Activated T-cell treated with anti-CD3 and anti-CD28 coated beads for 48 hours (primary cell): ENCODE results near the gene CD101.

Experiments used
- DNase-seq: peaks from one replicate; pipeline ENCODE4 v3.0.0-alpha.2; 2020; ENCODE audit warnings: low read depth

CD101 gene

DNA sequence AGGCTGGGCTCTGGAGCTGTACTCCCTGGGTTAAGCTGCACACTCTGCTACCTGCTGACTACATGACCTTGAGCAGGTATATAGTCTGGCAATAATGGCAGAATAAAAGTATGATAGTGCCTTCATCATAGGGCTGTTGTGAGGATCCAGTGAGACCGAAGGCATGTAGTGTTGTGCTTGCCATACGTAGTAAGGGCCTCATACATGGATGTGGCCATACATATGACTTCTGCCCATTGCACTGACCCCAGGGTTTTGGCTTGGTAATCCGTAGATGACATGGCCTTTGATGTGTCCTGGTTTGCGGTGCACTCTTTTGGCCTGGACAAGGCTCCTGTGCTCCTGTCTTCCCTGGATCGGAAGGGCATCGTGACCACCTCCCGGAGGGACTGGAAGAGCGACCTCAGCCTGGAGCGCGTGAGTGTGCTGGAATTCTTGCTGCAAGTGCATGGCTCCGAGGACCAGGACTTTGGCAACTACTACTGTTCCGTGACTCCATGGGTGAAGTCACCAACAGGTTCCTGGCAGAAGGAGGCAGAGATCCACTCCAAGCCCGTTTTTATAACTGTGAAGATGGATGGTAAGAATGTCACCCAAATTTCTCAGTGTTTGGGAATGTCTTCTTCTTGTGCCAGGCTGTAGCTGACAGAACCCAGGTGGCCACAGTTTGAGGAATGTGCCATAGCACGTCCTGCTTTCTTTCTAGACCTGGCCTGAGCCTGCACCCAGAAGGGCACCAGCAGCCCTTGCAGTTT lies 17.0 kb upstream of the CD101 start:
- no peak for DNase-seq

DNA sequence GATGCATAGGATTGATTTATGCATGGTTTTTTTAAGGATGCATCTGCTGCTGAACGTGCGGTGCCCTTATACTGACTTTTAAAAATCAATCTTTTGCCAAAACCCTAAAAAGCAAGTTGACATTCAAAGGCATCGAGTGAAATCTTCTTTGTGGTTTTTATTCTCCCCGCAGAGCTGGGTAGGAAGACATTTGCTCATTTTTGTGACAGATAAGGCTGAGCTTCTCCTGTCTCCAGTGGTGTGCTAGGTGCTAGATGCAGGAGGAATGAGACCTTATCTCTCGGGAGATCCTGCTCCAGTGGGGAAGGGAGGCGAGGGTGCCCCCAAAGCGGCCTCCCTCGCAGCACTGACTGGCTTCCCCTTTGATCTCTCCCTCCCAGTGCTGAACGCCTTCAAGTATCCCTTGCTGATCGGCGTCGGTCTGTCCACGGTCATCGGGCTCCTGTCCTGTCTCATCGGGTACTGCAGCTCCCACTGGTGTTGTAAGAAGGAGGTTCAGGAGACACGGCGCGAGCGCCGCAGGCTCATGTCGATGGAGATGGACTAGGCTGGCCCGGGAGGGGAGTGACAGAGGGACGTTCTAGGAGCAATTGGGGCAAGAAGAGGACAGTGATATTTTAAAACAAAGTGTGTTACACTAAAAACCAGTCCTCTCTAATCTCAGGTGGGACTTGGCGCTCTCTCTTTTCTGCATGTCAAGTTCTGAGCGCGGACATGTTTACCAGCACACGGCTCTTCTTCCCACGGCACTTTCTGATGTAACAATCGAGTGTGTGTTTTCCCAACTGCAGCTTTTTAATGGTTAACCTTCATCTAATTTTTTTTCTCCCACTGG lies 14.9 kb upstream of the CD101 start:
- DNase-seq = peak; percentile 12

DNA sequence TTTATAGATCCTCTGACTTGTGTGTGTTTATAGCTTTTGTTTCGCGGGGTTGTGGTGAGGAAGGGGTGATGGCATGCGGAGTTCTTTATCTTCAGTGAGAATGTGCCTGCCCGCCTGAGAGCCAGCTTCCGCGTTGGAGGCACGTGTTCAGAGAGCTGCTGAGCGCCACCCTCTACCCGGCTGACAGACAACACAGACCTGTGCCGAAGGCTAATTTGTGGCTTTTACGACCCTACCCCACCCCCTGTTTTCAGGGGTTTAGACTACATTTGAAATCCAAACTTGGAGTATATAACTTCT lies 14.4 kb upstream of the CD101 start:
- DNase-seq = peak; percentile 43

DNA sequence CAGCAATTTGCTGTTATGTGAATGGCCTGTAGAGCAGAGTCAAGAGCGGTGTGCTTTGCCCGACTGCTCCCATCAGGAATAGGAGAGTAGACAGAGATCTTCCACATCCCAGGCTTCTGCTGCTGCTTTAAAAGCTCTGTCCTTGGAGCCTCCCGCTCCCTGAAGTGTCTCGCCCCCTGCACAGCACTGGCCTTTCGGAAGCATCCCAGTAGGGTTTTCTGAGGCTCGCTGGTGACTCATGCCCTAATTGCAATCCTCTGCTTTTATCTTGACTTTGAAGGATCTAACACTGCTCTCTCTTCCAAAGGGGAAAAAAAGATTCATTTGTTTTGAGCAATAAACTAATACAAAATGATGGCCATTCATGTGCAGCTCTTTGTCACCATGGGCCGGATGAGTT lies 13.3 kb upstream of the CD101 start:
- DNase-seq = no peak

DNA sequence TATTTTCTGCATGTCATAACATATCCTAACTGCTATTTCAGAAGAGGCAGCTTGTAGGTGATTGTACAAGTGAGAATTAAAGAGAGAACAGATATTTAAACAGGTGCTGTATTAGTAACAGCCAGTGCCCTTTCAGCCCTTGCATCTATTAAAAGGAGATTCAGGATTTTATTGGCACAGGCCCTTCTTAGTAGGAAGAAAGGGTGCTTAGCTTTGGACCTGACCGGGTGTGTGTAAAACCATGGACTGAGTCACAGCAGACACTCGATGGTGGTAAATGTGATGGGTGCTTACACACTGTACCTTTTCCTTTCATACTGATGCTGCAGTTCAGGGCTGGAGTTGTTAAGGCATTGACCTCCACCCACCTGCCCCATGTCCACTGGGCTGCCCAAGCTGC lies 12.7 kb upstream of the CD101 start:
- no peak for DNase-seq

DNA sequence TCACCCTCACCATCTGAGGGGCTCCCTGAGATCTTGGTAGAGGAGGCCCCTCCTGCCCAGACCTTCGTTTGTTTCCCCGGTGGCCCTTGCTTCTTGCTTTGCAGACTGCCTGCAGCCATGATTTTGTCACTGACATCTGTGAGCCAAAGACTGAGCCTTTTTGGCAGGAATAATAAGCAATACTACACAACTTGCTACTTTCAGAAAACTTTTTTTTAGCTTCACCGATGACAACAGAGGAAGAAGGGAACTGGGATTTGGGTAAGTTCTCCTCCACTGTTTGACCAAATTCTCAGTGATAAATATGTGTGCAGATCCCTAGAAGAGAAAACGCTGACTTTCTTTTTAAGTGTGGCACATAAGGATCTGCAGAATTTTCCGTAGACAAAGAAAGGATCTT lies 11.7 kb upstream of the CD101 start:
- DNase-seq = no peak

DNA sequence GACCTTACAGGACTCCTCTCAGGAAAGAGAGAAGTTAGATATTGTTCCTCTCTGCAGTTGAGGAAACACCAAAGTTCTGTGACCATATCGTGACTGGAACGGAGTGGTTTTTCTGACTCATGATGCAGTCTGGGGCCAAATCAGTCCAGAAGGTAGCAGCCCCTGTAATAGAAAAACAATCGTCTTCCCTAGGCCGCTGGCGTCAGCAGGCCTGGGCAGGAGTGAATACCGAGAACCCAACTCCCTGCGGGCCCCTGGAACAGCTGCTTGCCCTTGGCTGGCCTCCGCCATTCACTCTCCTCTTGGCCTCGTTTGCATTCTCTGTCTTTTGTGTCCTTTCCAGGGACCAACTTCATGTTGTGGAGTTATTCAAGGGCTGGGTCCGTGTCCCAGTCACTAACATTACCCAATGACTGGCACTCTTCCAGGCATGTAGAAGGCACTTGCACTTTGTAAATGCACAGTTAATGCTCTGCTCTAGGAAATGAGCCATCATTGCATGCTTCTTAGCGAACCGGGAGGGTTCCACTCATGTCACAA lies 10.9 kb upstream of the CD101 start:
- DNase-seq = no peak

DNA sequence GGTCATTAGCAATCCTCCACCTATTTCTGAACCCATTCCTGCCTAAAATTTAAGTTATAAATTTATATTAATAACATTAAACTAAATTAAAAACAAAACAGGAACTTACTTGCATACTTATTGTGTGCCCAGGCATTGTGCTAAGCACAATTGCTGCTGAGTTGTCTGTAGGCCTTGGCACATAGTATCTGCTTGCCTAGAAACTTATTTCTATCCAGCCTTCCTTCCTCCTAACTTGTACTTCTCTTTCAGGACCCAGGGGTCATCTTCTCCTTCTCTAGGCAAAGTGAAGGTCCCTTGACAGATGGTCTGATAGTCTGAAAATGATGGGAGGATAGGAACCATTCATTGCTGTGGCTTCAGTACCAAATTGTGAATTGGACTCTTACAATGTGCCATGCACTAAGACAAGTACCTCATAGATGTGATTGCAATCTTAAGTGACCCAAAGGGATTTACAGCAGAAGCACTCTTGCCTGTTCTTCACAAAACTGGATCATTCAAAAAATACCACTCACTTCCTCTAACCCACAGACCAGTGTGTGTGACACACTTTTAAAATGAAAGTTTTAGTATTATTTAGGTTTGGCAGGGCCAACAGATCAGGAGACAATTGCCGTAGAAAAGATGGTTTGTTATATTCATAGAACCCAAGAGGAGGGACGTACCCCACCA lies 10.3 kb upstream of the CD101 start:
- DNase-seq = no peak

DNA sequence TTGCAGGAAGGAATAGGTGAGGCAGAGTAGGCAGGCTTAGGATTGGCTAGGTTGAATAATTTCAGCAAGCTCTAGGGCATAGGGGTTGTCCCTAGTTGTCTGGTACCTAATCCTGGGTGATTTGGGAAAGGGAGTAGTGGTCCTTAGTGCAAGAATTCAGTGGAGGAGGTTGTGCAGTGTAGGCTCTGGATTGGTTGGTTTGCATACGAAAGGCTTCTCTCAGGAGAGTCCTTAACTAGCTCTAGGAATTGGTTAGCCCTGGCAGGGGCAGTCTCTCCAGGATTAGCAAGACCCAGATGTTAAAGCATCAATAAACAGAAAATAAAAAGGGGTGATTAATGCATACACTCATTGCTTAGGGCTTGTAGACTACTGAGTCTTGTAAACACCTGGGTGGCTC lies 9.6 kb upstream of the CD101 start:
- no peak for DNase-seq

DNA sequence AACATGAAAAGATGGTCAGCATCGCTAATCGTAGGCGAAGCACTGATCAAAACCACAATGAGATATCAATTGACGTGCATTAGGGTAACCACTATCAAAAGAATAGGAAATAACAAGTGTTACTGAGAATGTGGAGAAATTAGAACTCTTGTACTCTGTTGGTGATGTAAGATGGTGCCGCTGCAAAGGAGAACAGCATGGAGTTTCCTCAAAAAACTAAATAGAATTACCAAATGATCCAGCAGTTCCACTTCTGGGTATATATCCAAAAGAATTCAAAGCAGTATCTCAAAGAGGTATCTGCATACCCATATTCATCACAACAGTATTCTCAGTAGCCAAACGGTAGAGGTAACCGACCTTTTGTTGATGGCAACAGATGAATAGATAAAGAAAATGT lies 8.3 kb upstream of the CD101 start:
- DNase-seq = no peak

DNA sequence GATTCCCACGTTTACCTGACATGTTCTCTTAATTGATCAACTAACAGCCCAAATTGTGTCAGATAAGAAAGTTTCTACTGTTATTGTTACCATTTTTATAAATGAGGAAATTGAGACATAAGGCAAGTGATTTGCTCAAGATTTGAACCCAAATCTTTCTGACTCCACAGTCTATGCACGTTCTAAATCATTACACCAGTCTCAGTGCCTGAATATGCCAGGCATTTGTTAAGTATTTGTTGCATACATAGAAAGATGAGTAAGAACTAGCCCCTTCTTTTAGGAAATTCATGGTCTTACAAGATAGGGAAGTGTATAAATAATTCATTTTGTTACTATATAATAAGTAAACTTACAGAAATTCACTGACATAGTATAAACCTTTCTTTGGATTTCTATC lies 7.1 kb upstream of the CD101 start:
- no peak for DNase-seq

DNA sequence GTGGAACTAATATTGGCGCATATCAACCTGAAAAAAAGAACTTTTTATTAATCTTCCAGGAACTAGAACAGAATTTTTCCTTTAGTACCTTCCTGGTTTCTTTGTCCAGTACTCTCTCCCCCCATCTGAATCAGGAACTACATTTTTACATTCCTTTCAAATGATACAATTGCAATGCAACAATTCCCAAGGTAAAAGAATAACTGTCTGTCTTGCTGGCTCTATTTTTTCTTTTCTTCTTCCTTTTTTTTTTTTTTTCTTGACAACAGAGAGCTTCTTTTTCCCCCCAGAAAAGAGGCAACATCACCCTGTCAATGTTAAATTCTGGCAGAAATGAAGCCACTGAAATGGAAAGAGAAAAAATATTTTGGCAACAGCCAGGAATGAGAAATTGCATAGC lies 4.5 kb upstream of the CD101 start:
- DNase-seq = no peak

DNA sequence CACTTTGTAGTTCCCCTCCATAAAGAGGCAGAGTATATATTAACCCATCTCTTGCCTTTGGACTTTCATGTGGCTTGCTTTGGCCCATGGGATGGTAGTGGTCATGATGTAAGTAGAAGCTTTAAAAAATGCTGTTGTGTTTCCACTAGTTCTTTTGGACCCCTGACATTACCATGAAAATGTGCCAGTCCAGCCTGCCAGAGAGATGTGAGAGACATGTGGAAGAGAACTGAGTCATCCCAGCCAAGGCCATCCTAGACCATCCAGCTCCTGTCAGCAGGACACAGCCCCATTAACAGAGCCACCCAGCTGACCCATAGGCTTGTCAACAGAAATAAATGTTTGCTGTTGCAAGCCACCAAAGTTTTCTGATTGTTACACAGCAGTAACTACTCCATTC lies 3.9 kb upstream of the CD101 start:
- DNase-seq = no peak

DNA sequence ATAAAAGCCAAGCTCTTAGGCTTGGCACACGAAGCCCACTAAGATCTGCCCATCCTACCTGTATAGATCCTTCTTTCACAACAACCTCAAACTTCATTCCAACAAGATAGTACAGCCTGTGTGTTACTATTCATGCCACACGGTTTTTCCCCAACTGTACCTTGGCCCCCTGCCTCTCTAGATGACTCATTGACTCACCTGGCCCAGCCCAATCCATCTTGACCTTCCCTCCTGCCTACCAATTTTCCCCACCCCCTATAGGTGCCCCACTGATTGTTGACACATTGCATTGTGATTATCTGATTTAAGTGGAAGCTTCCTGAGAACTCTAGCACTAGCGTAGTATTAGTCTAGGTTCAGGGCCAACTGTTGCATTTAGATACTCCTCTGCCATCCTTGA lies 2.0 kb upstream of the CD101 start:
- DNase-seq = no peak

DNA sequence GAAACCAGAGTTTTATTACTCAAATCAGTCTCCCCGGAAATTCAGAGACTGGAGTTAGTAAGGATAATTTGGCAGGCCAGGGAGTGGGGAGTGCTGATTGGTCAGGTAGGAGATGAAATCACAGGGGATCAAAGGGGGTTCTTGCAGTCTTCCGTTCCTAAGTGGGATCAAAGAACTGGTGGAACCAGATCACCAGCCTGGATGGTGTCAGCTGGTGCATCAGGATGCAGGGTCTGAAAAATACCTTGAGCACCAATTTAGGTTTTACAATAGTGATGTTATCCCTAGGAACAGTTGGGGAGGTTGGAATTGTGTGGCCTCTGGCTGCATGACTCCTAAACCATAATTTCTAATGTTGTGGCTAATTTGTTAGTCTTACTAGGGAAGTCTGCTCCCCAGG lies 1.4 kb upstream of the CD101 start:
- DNase-seq = no peak

DNA sequence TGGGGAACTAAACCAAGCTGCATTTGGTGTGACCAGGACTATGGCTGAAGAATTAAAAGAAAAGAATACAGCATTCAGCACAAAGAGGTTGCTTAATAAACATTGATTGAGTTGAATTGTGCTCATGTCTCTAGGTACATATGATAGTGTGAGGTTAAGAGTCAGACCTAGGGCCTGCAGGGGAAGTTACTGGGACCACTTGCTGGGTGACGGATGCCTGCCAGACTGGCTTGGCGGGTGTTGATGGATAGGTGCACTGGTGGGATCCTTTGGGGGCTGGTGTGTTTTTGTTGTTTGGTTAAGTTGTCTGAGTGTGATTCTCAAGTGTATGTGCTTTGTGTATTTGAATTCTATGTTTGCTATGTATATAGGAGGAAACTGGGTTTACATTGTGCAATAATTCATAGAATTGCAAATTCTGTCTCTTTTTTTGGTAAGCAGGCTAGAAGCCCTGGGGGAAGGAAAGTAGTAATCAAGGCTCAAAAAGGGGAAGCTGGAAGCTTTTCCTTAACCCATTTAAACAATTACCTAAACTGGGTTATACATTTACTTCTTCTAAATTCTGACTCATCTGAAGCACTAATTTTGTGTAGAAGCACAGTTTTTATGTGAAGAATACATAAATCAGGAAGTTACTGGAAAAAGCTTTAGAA lies 1.8 kb downstream of the CD101 start:
- DNase-seq = no peak

DNA sequence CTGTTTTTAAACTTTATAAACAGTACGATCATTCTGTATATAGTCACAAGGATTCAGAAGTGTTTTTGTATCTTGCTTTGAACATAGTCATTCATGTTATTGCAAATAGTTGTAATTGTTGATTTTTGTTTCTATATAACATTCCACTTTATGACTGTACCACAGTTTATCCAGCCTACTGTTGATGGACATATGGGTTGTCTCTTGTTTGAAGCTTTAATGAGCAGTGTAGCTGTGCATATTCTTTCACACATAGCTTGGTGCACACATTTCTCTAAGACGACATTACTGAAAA lies 6.1 kb downstream of the CD101 start:
- no peak for DNase-seq

DNA sequence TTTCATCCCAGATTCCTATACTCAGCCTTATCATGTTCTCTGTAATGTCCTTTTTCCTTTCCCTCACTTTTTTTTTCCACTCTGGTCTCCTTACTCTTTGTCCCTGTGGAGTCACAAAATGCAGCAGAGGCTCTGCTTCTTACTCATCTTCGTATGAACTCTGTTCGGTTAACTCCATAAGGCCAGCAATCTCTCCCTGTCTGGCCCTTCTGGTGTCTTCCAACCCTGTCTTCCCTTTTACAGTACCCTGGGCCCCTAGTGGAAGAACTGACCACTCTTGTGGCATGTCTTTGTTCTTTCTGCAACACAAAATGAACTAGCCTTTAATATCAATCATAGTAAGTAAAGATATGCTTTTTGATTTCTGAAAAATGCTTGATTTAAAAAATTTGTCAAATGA lies 7.1 kb downstream of the CD101 start:
- no peak for DNase-seq

DNA sequence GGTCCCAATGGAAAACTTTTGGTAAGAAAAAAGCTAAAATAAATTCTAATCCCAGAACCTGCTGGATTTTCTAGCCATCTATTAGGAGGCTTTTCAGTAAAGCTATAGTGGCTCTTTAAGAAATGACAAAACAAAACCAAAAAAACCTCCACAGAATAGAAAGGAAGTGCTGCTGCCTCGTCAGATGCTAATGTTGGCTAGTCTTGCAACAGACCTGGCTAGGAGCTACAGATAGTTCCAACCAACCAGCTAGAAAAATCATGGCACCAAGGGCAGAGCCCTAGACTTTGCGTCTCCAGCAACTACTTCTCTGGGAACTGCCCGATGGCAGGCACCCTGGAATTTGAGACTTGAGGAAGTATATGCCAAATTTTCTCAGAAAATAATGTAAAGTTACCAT lies 7.6 kb downstream of the CD101 start:
- no peak for DNase-seq

DNA sequence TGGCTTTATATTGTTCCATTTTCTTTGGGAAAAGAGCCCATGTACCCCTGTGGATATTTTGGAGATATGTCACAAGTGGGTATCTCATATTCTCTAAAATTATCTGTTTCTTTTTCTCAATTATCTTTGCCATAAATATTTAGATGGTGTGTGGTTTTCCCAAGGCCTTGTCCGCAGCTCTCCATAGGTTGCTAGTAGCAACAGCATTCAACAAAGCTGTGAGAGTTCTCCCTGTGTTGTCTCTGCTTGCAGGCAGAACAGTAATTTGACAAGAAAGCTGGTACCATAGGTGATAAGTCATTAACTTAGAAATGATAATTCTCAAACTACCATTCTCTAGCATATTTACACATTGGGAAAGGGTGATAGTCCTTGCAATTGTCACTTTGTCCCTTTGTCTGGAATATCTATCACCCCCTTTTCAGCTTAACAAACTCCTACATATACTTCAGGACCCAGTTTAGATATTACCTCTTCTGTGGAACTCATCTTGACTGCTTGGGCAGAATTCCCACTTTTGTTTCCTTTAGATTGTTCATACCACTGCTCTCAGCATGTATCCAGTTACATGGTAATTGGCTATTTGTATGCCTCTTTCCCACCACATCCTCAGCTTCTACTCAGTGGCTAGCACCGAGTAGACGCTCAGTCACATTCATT lies 8.9 kb downstream of the CD101 start:
- DNase-seq = no peak

DNA sequence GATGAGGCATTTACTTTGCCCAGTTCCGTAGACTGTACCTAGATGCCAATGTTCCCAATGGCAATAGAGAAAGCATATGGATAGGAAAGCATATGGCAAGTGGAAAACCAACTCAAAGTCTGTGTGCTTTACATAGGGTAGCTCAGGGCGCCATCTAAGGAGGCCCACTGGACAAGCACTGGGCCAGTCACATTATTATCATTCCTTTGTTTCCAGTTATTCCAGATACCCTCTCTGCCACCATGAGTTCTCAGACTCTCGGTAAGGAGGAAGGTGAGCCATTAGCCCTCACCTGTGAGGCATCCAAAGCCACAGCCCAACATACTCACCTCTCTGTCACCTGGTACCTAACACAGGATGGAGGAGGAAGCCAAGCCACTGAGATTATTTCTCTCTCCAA lies 9.8 kb downstream of the CD101 start:
- DNase-seq = no peak

DNA sequence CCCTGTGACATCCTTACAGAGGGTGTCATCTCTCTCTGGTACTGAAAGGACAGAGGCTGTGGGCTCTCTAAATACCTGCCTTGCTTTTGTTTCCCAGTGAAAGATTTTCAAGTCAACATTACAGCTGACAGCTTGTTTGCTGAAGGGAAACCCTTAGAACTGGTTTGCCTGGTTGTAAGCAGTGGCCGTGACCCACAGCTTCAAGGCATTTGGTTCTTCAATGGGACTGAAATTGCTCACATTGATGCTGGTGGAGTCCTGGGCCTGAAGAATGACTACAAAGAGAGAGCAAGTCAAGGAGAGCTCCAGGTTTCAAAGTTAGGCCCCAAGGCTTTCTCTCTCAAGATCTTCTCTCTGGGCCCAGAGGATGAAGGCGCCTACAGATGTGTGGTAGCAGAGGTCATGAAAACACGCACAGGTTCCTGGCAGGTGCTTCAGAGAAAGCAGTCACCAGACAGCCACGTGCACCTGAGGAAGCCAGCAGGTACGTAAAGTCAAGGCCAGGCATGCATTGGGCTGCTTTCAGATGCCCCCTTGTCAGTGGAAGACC lies 11.8 kb downstream of the CD101 start:
- no peak for DNase-seq
